ENCODE measurements around the gene PUS7L.

DNA sequence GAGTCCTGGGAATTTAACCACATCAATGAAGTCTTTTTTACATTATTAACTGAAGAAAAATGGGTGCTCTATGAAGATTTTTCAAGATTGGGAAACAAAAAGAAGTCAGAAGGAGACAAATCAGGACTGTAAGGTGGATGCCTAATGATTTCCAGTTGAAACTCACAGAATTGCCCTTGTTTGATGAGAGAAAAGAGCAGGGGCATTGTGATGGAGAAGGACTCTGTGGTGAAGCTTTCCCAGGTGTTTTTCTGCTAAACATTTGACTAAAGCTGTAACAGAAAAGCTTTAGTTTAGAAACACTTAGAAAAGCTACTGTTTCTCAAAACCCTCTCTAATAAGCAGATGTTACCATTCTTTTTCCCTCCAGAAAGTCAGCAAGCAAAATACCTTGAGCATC lies 5.9 kb upstream of the PUS7L start:
- TF ChIP-seq, protein P1, sequence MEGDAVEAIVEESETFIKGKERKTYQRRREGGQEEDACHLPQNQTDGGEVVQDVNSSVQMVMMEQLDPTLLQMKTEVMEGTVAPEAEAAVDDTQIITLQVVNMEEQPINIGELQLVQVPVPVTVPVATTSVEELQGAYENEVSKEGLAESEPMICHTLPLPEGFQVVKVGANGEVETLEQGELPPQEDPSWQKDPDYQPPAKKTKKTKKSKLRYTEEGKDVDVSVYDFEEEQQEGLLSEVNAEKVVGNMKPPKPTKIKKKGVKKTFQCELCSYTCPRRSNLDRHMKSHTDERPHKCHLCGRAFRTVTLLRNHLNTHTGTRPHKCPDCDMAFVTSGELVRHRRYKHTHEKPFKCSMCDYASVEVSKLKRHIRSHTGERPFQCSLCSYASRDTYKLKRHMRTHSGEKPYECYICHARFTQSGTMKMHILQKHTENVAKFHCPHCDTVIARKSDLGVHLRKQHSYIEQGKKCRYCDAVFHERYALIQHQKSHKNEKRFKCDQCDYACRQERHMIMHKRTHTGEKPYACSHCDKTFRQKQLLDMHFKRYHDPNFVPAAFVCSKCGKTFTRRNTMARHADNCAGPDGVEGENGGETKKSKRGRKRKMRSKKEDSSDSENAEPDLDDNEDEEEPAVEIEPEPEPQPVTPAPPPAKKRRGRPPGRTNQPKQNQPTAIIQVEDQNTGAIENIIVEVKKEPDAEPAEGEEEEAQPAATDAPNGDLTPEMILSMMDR (conservative IDR thresholded peaks at IDR 0.05; ENCODE audit: low read depth in 2 of 2), result no peak
- no peak for TF ChIP-seq EZH2 (IDR thresholded peaks at IDR 0.05; ENCODE audit: low read depth, unreplicated experiment)
- TF ChIP-seq EZH2phosphoT487 (IDR thresholded peaks at IDR 0.05; ENCODE audit: unreplicated experiment), result no peak
- TF ChIP-seq POLR2AphosphoS5 (IDR thresholded peaks at IDR 0.05; ENCODE audit: low read depth), result no peak
- TF ChIP-seq ZNF114 (CRISPR knock-in tag; IDR thresholded peaks at IDR 0.05), result no peak
- TF ChIP-seq, protein P2, sequence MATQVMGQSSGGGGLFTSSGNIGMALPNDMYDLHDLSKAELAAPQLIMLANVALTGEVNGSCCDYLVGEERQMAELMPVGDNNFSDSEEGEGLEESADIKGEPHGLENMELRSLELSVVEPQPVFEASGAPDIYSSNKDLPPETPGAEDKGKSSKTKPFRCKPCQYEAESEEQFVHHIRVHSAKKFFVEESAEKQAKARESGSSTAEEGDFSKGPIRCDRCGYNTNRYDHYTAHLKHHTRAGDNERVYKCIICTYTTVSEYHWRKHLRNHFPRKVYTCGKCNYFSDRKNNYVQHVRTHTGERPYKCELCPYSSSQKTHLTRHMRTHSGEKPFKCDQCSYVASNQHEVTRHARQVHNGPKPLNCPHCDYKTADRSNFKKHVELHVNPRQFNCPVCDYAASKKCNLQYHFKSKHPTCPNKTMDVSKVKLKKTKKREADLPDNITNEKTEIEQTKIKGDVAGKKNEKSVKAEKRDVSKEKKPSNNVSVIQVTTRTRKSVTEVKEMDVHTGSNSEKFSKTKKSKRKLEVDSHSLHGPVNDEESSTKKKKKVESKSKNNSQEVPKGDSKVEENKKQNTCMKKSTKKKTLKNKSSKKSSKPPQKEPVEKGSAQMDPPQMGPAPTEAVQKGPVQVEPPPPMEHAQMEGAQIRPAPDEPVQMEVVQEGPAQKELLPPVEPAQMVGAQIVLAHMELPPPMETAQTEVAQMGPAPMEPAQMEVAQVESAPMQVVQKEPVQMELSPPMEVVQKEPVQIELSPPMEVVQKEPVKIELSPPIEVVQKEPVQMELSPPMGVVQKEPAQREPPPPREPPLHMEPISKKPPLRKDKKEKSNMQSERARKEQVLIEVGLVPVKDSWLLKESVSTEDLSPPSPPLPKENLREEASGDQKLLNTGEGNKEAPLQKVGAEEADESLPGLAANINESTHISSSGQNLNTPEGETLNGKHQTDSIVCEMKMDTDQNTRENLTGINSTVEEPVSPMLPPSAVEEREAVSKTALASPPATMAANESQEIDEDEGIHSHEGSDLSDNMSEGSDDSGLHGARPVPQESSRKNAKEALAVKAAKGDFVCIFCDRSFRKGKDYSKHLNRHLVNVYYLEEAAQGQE (IDR thresholded peaks at IDR 0.05; ENCODE audit: unreplicated experiment), result no peak

Measured in GM23338 (cell line).